ENCODE results near the gene PPP1R37.

Gene PPP1R37

DNA sequence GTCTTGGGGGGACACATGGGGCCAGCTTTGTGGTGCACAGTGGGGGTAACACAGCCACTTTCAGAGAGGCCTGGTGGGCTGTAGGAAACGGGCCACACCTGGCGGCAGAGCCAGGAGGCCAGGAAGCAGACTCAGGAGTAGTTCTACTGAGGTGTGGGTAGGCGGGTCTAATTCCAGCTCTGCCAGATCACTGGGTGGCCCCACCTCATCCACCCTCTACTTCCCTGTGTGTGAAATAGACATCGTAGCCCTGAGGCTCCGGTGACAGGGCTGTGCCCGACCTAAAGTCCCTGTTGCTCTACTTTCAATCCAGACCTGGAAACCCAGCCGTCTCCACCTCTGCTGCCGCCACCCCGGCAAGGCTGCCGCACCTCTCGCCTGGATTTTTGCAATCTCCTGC lies 63.8 kb downstream of the PPP1R37 start:
- no peak for DNase-seq

DNA sequence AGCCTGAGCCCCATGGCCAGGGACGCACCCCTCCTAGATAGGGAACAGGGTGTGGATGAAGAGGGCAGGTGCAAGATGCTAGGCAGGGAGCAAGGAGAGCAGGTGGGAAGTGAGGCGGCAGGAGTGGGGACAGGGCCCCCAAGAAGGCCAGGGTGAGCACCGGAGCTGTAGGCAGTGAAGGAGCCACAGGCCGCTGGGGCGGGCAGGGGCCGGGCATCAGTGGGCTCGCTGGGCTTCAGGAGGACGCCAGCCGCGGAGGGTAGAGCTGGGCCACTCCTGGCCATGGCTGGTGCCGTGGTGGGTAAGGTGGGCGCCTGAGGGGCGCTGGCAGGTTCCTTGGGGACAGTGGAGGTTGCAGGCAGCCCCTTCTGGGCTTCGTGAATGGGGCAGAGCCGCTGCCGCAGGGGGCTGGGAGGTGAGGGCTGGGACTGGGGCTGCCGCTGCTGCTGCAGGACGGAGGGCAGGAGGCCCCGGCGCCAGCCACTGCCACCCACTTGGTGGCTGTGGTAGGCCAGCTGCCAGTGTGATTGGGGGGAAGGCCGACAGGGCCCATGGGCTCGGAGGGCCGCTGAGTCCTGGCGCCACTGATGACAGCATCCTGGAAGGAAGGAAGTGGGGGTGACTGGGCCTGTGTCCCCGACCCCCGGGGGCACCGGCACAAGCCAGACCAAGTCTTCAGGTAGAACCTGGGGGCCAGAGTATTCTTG lies 65.7 kb downstream of the PPP1R37 start:
- no peak for DNase-seq

DNA sequence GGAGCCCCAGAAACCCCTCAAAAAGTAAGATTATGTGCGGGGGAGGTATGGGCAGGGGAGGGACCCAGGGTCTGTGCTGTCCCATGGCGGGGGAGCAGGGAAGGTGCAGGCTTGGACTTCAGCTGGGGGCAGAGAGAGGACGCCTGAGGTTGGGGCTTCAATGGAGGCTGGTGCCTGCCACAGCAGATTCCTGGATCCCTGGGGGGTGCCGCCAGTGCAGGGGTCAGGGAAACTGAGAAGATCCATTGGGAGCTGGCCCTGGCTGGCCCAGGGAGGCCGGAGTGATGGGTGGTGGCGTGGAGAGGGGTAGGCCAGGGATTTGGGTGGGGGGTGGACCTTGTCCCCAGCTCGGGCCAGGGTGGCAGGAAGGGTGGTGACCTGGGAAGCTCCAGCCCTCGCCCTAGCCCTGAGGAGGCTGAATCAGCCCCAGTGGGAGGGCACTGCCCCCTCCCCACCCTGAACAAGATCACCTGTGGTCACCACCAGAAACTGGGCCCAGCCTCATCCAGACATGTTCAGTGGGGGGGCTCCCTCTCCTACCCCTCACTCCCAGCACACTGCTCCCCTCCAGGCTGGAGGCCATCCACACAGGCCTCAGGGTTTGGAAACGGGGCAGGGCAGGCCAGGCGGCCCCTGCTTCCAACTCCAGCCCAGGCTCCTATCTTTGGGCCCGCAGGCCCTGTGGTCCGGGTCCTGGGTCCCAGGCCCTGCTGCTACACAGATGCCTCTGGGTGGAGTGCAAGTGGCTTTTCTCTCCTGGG lies 66.4 kb downstream of the PPP1R37 start:
- no peak for DNase-seq

DNA sequence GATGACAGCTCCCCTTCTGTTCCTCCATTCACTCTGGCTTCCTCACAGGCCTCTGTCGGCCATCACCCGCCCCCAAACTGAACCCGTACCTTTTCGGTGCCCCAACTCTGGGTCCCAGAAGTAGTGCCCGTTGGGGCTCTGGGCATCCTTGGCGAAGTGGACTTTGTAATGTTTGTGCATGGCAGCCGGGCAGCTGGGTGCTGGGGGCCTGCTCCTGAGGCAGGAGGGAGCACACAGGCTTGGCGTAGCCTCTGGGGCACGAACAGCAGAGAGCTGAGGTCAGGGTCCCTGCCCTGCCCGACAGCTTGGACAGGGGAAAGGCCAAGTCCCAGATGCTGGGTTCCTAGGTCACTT lies 67.0 kb downstream of the PPP1R37 start:
- DNase-seq: no peak

DNA sequence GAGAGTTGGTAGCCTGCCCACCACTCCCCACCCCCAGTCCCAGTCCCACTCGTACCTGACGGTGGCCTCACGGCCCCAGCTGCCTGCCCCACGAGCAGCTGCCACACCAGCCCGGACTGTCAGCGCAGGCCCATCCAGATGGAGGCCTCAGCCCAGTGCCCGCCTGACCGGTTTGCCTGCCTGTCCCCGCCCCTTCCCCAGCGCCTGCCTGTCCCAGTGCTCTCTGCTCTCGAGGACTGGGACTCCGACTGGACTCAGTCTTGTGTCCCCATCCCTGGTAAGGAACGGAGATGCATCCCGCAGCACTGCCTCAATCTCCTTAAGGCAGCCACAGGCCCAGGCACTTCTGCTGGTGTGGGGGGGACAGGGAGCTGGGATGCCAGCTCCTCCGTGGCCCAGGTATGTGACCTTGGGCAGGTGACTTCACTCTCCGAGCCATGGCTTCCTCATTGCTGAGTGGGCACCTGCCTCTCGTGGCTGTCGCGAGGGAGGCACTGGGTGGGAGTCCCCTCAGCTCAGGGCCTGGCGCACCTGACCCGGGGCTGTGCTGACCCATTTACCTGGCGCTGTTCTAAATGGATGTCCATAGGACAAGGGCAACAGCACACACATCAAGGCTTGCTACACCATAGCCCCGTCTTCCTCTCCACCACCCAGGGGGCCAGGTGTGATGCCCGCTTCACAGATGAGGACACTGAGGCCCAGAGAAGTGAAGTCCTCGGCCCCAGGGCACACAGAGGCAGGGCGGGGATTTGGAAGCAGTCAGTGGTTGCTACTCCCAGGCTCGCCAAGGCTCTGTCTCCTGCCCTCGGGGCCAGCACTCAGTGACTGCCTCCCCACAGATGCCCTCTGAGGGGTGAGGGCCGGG lies 68.1 kb downstream of the PPP1R37 start, which contains the start of gene NKPD1:
NKPD1 (minus strand) TSS at position 113 of the 868 bp plus-strand sequence. CDS start 832 bp downstream, outside the sequence.
- peak; percentile 68 for DNase-seq

DNA sequence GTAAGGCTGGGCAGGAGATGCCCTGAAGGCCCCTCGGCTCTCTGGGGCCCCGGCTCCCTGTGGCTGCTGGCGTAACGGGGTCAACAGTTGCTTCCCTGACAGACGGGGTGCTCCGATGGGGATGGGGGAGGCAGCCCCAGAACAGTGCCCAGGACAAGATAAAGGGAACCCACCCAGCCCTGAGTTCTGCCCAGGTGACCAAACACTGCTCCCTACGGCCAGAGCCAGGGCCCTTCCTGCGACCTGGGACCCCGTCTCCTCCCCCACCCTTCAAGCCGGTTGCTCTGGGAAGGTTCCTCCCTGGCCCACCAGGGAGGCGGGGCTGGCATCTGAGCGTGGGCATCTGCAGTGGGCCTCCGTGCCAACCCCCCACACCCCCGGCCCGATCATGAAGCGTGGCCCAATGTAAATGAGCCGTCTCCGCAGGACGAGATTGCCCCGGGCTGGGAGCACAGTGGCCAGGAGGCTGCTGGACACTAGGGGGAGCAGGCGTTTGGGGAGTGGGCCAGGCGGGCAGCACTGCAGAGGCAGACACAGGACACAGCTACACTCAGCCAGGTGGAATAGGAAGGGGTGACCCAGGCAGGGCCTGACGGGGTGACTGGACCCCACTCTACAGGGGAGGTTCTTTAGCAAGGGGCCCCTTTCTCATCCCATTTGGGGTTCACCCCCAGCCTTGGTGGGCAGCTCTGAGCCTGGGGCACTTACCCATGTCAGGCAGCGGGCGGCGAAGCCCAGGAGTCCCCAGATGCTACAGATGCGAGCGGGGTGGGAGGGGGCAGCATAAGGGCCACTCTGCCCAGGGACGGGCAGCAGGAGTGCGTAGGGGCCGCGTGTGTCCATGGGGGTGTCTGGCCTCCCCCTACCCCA lies 69.0 kb downstream of the PPP1R37 start:
- DNase-seq: no peak

DNA sequence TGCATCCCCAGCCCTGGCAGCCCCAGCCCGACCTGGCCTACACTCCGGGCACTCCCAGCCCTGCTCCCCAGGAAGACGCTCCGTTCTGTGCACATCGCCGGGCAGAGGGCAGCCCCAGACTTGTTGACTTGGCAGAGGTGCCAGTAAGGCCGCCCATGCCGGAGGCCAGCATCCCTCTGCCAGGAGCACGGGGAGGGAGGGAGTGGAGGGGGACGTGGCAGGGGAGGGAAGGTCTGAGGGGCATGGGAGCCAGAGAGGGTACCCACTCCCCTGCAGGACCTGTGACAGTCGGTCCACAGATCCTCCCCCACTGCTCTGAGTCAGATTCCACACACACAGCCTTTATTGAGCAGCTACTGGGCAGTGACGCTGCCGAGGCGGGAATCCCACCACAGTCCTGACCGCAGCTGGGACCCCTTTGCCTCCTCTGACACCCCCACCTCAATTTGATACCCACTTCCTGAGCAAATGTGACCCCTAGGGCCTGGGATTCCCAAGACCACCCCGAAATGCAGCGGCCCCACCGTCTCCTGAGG lies 69.7 kb downstream of the PPP1R37 start:
- no peak for DNase-seq

DNA sequence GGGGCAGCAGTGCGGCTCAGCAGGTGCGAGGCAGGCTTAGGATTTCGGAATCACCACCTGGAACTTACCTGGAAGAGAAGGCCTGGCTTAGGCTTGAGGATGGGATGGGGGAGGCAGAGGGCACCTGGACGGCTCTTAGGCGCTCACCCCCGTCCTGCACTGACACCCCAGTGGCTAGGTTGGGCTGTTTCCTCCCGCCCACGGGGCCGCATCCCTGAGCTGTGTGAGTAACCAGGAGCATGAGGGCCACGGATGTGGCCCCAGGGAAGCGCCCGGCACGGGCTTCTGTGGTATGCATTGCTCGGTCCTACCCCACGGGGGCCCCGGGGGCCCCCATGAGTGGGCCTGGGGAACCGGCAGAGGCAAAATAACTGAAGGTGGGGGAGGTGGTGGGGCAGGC lies 70.2 kb downstream of the PPP1R37 start:
- no peak for DNase-seq

DNA sequence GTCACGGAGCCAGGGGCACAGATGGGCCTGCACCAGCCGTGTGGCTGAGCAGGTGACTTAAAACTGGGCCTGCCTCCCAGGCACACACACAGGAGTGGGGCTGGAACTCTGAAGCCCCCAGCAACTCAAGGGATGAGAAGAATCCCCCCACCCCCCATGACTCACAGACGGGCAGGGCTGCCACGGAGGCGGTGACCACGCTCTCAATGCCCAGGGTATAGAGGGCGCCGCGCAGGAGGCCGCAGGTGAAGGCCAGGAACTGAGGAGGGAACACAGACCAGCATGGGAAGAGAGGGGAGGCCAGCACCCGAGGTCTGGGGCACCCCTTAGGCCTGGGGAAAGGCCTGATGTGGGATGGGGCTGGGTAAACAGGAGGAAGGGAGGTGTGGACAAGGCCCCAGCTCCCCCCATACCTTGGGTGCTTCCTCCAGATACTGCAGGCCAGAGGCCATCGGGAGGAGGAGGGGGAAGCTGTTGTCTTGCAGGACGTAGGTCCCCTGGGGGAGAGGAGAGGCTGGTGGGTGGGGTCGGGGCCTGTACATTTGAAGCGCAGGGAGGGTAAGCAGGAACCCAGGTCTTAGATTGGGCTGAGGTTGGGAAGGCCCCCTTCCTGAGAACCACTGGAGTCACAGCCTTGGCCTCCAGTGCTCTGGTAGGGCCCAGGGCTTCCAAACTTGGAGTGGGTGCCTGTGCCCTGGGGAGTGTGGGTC lies 70.9 kb downstream of the PPP1R37 start:
- no peak for DNase-seq

DNA sequence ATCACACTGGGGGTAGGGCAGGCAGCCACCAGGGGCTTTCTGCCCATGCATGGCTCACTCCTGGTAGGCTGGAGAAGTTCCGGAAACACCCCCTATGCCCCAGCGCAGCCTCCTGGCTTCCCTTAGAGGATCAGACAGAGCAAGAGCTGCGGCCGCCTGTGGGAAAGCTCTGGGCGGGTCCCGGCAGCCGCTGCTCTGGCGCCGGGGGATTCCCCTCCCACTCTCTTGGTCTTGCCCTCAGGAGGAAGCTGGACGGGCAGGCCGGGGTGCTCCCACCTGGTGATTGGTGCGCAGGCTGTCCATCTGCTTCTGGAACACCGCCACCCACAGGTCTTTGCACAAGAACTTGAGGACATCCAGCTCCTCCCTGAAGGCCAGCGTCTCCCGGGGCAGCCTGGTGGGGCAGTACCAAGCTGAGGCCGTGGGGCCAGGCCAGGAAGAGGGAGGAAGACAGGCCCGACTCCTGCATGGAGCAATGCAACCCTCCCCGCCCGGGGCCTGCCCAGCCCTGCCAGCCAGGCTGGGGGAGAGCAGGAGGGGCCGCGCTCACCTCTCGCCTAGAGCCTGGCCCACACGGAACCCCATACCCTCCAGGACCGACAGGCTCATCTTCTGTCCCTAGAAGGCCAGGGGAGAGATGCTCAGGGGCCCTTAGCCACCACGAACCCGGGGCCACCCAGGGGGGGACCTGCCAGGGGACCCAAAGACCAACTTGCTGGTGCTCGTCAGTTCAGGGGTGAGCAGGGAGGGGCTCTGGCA lies 71.8 kb downstream of the PPP1R37 start:
- DNase-seq: peak; percentile 89

DNA sequence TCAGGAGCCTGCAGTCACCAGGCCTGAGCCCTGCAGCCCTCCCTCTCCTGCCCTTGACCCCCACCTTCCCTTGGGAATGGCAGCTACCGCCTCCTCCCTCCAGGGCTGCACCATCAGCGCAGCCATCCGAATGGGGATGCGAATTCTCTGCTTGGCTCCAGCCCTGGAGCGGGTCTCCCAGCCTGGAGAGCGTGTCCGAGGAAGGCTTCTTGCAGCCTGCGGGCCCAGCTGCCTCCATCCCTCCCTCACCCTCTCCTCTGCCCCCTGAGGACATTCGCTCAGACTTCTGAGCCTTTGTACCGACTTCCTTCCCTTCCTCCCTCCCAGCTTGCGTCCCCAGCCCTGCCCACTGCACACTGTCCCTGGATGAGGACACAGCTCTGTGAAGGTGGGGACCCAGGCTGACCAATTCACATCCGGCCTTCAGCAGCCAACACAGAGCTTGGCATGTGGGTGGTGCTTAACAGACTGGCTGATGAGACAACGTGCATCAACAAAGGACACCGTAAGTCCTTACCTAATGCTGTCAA lies 73.8 kb downstream of the PPP1R37 start:
- DNase-seq: peak; percentile 82

DNA sequence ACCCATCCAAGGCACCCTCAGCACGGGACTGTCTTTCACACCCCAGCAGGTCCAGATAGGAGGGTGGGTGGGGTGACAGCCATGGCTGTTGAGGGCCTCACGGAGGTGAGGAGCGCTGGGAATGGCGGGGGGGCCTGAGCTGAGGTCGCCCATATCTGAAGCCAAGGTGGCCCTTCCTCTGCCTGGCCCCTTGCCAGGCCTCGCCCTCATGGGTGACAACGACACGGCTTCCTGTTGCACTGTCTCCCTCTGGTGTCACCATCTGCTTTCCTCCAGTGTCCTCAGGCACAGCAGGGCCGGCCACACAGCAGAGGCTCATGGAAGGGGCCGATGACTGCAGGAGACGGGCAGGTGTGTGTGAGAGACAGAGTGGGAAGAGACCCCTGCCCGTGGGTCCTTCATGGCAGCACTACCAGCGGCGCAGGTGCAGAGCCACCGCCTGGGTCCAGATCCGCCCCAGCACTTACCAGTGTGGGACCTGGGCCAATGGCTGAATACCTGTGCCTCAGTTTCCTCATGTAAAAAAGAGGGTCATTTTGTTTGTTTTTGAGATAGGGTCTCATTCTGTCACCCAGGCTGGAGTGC lies 75.9 kb downstream of the PPP1R37 start:
- DNase-seq: peak; percentile 64

DNA sequence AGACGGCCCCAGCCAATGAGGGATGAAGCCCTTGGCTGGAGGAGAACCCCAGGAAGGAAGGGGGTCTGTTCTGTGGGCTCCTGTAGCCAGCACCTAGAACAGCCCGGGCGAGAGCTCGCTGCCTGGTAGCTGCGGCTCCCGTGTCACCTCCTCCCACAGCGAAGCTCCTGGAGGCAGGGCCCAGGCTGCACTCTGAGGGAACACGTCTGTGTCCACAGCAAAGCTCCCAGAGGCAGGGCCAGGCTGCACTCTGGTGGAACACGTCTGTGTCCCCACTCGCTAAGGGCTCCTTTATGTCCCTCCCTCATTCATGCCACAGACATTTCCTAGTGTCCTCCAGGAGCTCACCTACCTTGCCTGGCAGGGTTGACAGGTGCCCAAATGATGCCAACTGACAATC lies 76.6 kb downstream of the PPP1R37 start:
- DNase-seq: no peak

DNA sequence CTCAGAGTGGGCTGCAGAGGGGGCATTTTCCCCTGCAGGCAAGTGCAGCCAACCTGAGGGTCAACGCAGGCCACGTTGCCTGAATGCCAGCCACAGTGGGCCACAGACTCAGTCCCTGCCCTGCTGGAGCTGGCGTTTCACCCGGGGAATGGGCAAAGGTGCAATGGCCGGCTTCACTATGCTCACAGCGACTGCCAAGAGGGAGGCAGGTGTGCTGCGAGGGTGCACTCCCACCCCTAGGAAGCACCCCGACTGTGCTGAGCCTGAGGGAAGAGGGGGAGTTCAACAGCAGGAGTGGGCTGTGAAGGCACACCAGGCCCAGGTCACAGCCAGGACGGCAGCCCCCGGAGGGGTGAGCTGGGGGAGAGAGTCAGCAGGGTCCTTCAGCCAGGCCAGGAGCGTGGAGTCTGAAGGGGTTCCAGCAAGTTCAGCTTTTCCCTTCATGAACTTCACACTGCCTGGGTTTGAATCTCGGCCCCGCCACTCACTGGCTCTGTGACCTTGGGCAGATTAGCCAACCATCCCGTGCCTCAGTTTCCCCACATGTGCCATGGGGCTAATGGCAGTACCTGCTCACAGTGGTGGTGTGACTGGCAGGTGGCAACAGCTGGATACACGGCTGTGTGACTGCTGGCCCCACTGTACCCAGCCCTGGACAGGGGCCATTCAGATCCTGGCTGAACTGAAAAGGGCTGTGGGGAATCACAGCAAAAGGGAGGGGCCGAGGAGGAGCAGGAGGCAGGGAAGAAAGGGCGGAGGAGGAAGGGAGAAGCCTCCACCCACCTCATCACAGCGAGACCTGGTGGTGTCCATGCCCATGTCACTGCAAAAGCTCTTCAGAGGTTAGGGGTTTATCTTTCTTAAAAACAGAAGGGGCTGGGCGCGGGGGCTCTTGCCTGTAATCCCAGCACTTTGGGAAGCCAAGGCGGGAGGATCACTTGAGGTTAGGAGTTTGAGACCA lies 77.4 kb downstream of the PPP1R37 start:
- no peak for DNase-seq

DNA sequence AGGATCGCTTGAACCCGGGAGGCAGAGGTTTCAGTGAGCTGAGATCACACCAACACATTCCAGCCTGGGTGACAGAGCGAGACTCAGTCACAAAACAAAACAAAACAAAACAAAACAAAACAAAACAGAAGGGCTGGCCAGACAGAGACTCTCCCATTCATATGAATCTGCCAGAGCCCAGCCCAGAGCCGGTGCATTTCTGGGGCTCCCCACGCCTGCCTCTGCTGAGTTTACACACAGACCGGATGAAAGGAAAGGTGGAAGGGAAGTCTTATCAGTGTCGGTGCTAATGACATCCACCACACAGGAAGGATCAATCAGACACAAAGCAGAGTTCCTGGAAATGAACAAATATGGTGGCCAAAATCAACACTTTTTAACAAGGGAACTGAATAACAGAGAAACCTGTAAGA lies 78.2 kb downstream of the PPP1R37 start:
- no peak for DNase-seq

DNA sequence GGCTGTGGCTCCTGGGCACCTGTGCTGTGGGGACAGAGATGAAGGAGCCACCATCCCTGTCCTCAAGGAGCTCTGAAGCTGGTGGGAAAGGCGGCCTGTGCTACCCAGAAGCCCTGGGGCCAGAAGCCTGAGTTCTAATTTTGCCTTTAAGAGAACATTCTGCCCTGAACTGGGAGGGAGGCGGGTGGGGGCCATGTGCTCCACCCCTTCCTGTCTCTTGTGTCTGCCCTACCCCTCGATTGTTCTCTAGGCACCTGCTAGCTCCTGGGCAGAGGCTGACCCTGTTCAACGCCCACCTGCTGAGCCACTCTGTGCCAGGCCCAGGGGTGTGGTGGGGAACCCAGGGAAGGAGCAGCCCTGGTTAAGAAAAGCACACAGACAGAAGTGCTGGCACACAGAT lies 79.2 kb downstream of the PPP1R37 start:
- DNase-seq: peak; percentile 19

DNA sequence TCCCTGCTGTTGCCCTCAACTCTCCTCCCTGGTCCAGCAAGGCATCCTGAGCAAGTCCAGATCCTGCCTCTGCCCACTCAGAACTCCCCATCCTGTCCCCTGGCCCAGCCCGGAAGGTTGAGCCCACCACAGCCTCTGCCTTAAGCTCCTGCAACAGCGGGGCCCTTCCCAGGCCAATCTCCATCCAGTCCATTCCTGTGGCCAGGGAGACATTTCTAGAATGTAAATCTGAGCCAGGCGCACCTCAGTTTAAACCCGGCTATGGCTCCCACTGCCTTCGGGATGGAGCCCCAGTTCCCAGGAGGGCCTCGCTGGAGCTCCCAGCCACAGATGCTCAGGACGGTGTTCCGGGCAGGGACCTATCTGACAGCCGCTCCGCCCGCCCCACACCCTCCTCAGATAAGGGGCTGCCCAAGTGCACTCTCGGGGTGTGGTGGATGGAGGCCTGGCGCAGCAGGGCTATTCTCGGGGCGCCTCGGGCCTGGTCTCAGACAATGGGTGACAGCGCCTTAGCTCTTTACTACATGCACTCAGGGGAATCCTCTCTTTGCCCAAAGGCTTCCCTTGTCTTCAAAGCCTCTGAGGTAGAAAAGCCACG lies 79.7 kb downstream of the PPP1R37 start:
- DNase-seq: no peak

DNA sequence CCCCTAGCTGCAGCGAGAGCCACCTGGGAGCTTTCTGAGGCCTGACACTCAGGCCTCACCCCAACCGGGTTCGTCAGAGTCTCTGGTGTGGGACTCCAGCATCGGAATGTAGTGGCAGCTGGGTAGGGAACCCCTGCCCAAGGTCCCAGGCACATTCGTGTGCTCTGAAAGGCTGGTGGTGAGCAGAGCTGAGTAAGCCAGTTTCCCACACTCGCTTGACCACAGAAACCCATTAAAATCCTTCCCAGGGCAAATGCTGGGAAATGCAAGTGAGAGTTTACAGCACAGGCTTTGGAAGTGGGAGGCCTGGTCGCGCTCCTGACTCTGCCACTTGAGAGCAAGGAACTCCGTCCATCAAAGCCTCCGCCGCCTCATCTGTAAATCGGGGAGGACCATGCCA lies 80.8 kb downstream of the PPP1R37 start:
- DNase-seq: no peak
